ENCODE results near the gene CMTR1. TPM values are rescaled to one million over a fixed set of nuclear protein-coding genes. Genes with fewer than 3 reads are reported as not detected.
"Not testable (repeated sequence)": the region's sequence is repeated elsewhere in the genome, so short reads cannot be mapped to it uniquely, and the experiment has no call there.

CMTR1 gene
- total RNA-seq, 3 donors from 2014 or later = 31.4 to 35.7 (median 32.4) TPM

DNA sequence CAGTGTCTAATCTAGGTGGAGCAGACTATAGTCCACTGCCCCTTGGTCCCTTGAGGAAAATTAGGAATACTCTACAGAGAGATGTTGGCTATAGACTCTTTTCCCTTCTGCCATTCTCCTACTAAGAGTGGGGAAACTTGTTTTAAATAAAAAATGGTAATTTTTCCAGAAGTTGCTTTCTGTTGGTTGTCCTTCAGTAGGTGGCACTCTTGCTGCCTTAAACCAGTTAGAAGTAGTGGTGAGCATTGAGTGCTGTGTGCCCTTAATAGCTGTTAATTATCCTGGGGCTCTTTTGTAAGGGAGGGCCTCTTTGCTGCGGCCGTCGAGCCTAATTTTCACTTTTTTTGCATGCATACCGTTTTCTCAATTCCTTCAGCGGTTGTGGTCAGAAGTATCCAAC lies 2.8 kb downstream of the CMTR1 start:
- Histone ChIP-seq H3K27ac (no peak overlapping the region), H3K4me1 (no peaks in the 10 kb centered on the region), H3K36me3 (no peaks in the 10 kb centered on the region), H3K27me3 (no peaks in the 10 kb centered on the region), H3K4me3 (no peak overlapping the region), H3K9me3 (no peaks in the 10 kb centered on the region)
- no peak for DNase-seq (ENCODE audit: low spot score in 2 of 2)
- intact Hi-C loops (cut with DNase I; ENCODE audit: low total_unique reads) = no loop called here
- TF ChIP-seq, protein P1, sequence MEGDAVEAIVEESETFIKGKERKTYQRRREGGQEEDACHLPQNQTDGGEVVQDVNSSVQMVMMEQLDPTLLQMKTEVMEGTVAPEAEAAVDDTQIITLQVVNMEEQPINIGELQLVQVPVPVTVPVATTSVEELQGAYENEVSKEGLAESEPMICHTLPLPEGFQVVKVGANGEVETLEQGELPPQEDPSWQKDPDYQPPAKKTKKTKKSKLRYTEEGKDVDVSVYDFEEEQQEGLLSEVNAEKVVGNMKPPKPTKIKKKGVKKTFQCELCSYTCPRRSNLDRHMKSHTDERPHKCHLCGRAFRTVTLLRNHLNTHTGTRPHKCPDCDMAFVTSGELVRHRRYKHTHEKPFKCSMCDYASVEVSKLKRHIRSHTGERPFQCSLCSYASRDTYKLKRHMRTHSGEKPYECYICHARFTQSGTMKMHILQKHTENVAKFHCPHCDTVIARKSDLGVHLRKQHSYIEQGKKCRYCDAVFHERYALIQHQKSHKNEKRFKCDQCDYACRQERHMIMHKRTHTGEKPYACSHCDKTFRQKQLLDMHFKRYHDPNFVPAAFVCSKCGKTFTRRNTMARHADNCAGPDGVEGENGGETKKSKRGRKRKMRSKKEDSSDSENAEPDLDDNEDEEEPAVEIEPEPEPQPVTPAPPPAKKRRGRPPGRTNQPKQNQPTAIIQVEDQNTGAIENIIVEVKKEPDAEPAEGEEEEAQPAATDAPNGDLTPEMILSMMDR (IDR thresholded peaks at IDR 0.05) = no peak
- TF ChIP-seq POLR2A (IDR thresholded peaks at IDR 0.05) = no peak
- no peak for TF ChIP-seq POLR2AphosphoS5 (IDR thresholded peaks at IDR 0.05)

DNA sequence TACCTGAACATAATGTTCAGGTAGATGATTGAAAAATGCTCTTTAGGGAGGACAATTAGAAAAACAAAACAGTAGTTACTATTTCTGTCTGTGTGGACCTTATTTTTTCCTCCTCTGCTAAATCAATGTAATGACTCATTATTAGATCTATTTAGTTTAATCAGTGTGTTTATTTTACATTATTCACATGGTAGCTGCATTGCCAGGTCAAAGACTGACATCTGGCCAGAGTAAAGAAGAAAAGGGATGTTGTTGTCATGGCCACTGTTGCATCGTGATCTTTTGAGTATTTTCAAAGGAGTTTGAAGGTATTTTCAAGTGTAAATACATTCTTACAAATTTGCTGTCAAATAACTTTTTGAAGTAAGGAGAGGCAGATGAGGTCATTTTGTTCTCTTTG lies 5.9 kb downstream of the CMTR1 start:
- no peaks in the 10 kb centered on the region for H3K36me3 ChIP-seq
- H3K9me3 ChIP-seq = no peaks in the 10 kb centered on the region
- intact Hi-C loops (cut with DNase I; ENCODE audit: low total_unique reads) = no loop called here
- H3K27me3 ChIP-seq = no peaks in the 10 kb centered on the region
- no peak for DNase-seq (ENCODE audit: low spot score in 2 of 2)
- TF ChIP-seq, protein P1 (IDR thresholded peaks at IDR 0.05) = no peak
- H3K4me3 ChIP-seq = no peak overlapping the region
- H3K4me1 ChIP-seq = no peaks in the 10 kb centered on the region
- no peak overlapping the region for H3K27ac ChIP-seq

DNA sequence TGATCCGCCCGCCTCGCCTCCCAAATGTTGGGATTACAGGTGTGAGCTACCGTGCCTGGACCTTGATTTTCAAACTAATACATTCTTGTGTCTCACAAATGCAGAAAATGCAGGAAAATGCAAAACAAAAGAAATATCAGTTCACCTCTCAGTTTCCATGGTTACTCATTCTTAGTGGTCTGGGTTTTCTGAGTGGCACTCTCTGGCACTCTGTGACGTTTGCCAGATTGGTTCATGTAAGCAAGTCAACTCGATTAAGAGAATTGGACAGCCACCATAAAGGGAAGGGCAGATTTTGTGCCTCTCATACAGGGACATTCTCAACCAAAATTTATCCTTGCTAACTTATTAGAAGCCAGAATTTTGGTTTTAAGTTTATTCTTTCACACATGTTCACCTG lies 8.6 kb downstream of the CMTR1 start:
- no peaks in the 10 kb centered on the region for H3K9me3 ChIP-seq
- no peaks in the 10 kb centered on the region for H3K4me1 ChIP-seq
- H3K36me3 ChIP-seq = no peaks in the 10 kb centered on the region
- no peak overlapping the region for H3K27ac ChIP-seq
- H3K4me3 ChIP-seq = no peak overlapping the region
- TF ChIP-seq, protein P1 (IDR thresholded peaks at IDR 0.05) = no peak
- TF ChIP-seq POLR2AphosphoS5 (IDR thresholded peaks at IDR 0.05) (no peak), POLR2A (IDR thresholded peaks at IDR 0.05) (no peak)
- H3K27me3 ChIP-seq = no peaks in the 10 kb centered on the region
- no peak for DNase-seq (ENCODE audit: low spot score in 2 of 2)
- intact Hi-C loops (cut with DNase I; ENCODE audit: low total_unique reads) = no loop called here

DNA sequence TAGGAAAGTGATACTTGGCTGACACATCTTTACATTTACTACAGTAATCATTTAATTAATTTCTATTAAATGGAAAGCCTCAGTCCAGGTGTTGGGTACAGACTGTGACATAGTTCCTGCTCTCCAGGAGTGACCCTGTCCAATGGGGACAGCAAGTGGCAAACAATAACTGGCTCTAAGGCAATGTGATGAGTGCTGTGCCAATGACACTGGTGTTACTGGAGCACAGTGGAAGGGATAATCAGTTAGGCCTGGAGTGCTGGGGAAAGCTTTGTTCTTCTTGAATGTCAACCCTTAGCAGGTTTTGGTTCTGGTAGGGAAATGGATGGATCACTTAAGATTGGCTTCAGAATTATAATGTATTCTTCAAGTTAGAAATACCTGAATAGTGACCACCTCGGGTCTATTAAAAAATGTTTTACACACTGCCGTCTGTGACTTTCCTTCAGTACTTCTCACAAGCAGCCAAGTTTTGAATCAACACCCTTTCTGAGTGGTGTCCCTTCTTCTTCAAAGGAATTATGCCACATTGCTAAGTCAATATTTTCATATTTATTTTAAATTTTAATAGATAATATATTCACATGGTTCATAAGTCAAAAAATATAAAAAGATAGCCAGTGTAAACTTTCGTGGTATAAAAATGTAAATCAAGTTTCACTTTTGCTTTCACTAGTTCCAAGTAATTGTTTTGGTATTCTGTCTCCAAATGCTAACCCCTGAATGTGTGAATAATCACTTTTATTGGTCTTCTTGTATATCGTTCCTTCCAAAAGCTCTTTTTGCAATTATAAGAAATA lies 9.6 kb downstream of the CMTR1 start:
- intact Hi-C loops (cut with DNase I; ENCODE audit: low total_unique reads) = no loop called here
- peak overlapping the region; percentile 49 to 67 for H3K27ac ChIP-seq
- H3K9me3 ChIP-seq = no peaks in the 10 kb centered on the region
- TF ChIP-seq POLR2AphosphoS5 (IDR thresholded peaks at IDR 0.05) = no peak
- TF ChIP-seq, protein P1 (IDR thresholded peaks at IDR 0.05) = no peak
- no peak for TF ChIP-seq POLR2A (IDR thresholded peaks at IDR 0.05)
- no peaks in the 10 kb centered on the region for H3K36me3 ChIP-seq
- H3K4me1 ChIP-seq = no peaks in the 10 kb centered on the region
- peak overlapping the region; percentile 2 to 29 (median 5) for H3K4me3 ChIP-seq
- no peaks in the 10 kb centered on the region for H3K27me3 ChIP-seq
- DNase-seq (ENCODE audit: low spot score in 2 of 2) = no peak

DNA sequence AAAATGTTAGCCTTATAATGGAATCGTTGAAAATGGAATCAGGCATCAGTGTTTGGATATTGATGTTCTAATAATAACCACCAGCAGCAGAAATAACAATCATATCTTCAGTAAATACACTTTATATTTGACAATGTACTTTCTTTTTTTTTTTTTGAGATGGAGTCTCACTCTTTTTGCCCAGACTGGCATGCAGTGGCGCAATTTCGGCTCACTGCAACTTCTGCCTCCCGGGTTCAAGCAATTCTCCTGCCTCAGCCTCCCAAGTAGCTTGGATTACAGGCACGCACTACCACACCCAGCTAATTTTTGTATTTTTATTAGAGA lies 10.2 kb downstream of the CMTR1 start:
- H3K27ac ChIP-seq; H3K27me3 ChIP-seq; intact Hi-C loops (cut with DNase I; ENCODE audit: low total_unique reads); H3K36me3 ChIP-seq; H3K9me3 ChIP-seq; DNase-seq (ENCODE audit: low spot score in 2 of 2); H3K4me1 ChIP-seq: not testable (repeated sequence)
- peak overlapping the region in 2 of 3 donors; percentile 2 to 29 for H3K4me3 ChIP-seq

DNA sequence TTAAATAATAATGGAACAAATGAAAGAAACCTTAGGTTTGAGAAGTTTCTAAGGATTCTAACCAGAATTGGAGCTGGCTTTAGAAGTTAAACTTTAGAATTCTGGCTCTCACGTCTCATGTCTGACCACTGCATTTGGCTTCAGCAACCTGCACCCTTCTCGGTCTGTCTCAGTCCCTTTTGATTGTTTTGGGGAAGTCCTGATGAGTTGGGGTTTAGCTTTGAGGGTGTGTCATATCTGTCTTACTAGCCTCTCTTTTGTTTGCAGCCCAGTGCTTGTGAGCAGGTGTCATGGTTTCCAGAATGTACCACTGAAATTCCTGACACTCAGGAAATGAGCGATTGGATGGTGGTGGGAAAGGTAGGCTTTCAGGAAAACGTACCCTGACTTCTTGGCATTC lies 17.0 kb downstream of the CMTR1 start:
- no peak for TF ChIP-seq POLR2A (IDR thresholded peaks at IDR 0.05)
- TF ChIP-seq, protein P1 (IDR thresholded peaks at IDR 0.05) = no peak
- TF ChIP-seq POLR2AphosphoS5 (IDR thresholded peaks at IDR 0.05) = no peak
- H3K4me1 ChIP-seq = no peaks in the 10 kb centered on the region
- intact Hi-C loops (cut with DNase I; ENCODE audit: low total_unique reads) = no loop called here
- H3K9me3 ChIP-seq = no peaks in the 10 kb centered on the region
- DNase-seq (ENCODE audit: low spot score in 2 of 2) = no peak
- H3K27ac ChIP-seq = no peak overlapping the region
- no peak overlapping the region for H3K4me3 ChIP-seq
- no peaks in the 10 kb centered on the region for H3K36me3 ChIP-seq
- H3K27me3 ChIP-seq = no peaks in the 10 kb centered on the region

All from breast epithelium (tissue), 4 donors.